Peyer's patch (tissue), 4 donors: ENCODE results near the gene GINS2.

Experiments
- CTCF ChIP-seq, 6 experiments: fragments of 450-650 bp in 4 of 6; fragments of 200-600 bp in 2 of 6; sonication (generic) in 1 of 6; IDR thresholded peaks; one replicate each; pipeline ENCODE4 v1.5.1; 2017 to 2019; ENCODE audit warnings: antibody characterized with exemption in 6 of 6, mild to moderate bottlenecking in 3 of 6, moderate library complexity in 1 of 6
- POLR2A ChIP-seq, 2 donors: fragments of 450-650 bp; IDR thresholded peaks; one replicate each; pipeline ENCODE4 v1.5.1; 2017; ENCODE audit warnings: antibody characterized with exemption in 2 of 2, mild to moderate bottlenecking in 2 of 2, moderate library complexity in 2 of 2

GRCh38 chr16:85629853-85630252 lies 58.9 kb downstream of the GINS2 start:
- TF ChIP-seq CTCF (IDR thresholded peaks at IDR 0.05) (no peak), POLR2A (IDR thresholded peaks at IDR 0.05) (no peak)
